Stimulated activated CD8-positive, alpha-beta memory T cell treated with anti-CD3 and anti-CD28 coated beads, Interleukin-15, amount 100 ng/mL, for 4 hours (primary cell): ENCODE results near the gene ID4.
"Not testable (repeated sequence)": the region's sequence is repeated elsewhere in the genome, so short reads cannot be mapped to it uniquely, and the experiment has no call there.

ENCODE experiments used
- DNase-seq, 2 donors: peaks; one replicate each; pipeline ENCODE4 v3.0.0-alpha.2; 2020; ENCODE audit warnings: low read depth in 2 of 2

ID4 gene

GRCh38 chr6:19833947-19834346 lies 3.2 kb upstream of the ID4 start:
- DNase-seq, result no peak

- no peak for DNase-seq
These were observed 2.3 kb upstream of the ID4 start for GRCh38 chr6:19834858-19835257.

DNA sequence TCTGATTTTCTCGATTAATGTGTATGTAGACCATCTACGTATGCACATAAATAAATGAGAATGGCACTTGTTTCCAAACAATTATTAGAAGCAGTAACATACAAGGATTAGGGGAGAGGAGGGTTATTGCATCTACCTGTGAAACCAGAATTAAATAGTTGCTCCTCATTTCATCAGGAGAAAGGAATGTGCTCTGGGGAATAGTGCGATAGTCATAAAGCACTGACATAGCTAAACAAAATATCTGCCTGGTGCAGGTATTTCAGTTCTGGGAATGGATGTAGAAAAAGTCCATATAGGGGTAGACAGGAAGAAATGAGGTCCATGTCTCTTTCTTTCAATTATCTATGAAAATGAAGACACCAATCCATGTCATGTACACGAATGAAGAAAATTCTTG lies 1.6 kb upstream of the ID4 start:
- no peak for DNase-seq

- no peak for DNase-seq
These were observed 606 bp downstream of the ID4 start for GRCh38 chr6:19837511-19838441.

GRCh38 chr6:19838442-19839236 lies 1.5 kb downstream of the ID4 start:
- no peak for DNase-seq

DNA sequence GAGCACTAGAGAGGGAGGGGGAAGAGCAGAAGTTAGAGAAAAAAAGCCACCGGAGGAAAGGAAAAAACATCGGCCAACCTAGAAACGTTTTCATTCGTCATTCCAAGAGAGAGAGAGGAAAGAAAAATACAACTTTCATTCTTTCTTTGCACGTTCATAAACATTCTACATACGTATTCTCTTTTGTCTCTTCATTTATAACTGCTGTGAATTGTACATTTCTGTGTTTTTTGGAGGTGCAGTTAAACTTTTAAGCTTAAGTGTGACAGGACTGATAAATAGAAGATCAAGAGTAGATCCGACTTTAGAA lies 2.0 kb downstream of the ID4 start:
- DNase-seq, result no peak

DNA sequence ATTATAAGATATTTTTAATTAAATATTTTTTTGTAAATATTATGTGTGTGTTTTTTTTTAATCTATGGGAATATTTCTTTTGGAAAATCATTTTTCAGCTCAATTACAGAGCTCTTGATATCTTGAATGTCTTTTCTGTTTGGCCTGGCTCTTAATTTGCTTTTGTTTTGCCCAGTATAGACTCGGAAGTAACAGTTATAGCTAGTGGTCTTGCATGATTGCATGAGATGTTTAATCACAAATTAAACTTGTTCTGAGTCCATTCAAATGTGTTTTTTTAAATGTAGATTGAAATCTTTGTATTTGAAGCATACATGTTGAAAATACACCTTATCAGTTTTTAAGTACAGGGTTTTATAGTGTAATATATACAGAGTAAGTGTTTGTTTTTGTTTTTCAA lies 2.6 kb downstream of the ID4 start:
- DNase-seq, result no peak

GRCh38 chr6:19841181-19841580 lies 4.0 kb downstream of the ID4 start:
- DNase-seq, result no peak

- DNase-seq, result no peak
These were observed 5.0 kb downstream of the ID4 start for GRCh38 chr6:19842030-19842615.

DNA sequence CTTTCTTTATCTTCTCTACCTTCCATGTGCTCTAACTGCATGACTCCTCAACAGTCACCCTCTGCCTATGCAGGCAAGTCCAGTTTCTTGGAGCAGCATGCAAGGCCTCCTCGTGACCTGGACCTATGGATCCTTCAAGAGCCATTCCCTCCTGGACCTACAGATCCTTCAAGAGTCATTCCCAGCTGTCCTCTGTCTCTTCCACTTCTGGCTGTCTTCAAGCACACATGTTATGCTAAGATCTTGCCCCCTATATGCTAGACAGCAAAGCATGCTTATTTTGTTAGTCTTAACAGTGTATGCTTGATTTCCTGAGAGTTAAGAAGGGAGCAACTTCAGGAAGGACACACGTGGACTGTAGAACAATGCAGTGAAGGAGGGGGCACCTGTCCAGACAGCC lies 7.5 kb downstream of the ID4 start:
- DNase-seq, result no peak

GRCh38 chr6:19845266-19846041 lies 8.3 kb downstream of the ID4 start:
- no peak for DNase-seq

GRCh38 chr6:19848465-19849029 lies 11.4 kb downstream of the ID4 start:
- DNase-seq, result no peak

- no peak for DNase-seq
These were observed 12.0 kb downstream of the ID4 start for GRCh38 chr6:19849196-19849595.

GRCh38 chr6:19849755-19850154 lies 12.6 kb downstream of the ID4 start:
- DNase-seq, result no peak

DNA sequence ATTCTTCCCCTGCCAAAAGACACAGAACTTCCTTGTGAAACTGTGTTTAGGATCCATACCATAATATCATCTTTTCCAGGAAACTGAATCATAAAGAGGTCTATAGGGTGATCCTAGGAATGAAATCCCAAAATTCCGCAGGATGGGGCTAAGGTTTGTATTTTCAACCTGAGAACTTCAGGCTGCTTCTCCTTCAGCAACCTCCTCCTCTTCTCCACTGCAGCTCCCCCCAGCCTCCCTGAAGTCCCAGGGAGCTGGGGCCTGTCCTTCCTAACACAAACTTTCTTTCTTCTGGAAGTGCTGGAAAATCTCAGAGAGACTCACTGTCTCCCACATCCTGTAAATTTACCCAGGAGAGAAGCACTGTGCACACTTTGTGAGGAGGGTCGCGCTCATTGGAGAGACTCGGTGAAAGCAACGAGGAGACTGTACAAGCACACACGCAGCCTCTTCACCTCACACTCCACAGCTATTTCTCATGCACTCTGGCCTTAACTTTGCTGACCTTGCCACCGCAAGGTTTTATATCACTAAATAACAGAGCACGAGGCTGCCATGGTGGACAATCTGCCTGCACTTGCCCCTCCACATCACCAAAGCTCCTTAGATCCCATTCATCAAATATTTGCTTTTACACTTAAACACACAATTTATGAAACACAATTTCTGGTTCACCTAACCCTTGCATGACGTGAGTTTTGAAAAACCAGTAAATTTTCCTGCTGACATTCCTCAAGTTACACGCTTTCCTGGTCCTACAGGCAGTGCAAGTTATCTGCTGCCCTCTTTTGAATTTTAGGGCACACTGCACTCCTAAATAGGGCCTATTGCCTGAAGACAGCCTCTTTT lies 14.3 kb downstream of the ID4 start:
- no peak for DNase-seq

GRCh38 chr6:19852090-19852457 lies 14.9 kb downstream of the ID4 start:
- DNase-seq, result no peak

DNA sequence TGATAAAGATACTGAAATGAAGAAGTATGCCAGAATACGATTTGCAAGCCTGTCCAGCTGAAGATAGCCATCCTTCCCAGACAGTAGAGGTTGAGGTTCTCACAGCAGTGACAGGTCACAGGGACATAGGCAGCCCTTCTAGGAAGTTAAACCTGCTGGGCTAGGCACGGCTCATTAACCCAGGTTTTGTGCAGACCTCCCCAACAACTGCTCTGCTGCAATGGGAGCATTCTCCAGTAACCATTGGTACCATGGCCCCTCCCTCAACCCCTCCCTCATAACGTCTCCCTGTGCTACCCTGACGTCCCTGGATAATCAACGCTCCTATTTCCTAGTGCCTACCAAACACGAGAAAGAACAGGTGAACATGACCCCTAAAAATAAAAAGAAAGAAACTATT lies 15.8 kb downstream of the ID4 start:
- DNase-seq, result no peak

DNA sequence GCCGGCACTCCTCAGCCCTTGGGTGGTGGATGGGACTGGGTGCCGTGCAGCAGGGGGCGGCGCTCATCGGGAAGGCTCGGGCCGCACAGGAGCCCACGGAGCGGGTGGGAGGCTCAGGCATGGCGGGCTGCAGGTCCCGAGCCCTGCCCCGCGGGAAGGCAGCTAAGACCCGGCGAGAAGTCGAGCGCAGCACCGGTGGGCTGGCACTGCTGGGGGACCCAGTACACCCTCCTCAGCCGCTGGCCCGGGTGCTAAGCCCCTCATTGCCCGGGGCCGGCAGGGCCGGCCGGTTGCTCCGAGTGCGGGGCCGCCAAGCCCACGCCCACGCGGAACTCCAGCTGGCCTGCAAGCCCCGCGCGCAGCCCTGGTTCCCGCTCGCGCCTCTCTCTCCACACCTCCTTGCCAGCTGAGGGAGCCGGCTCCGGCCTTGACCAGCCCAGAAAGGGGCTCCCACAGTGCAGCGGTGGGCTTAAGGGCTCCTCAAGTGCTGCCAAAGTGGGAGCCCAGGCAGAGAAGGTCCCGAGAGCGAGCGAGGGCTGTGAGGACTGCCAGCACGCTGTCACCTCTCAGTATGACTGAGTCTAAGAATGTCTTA lies 17.3 kb downstream of the ID4 start:
- not testable (repeated sequence) for DNase-seq

DNA sequence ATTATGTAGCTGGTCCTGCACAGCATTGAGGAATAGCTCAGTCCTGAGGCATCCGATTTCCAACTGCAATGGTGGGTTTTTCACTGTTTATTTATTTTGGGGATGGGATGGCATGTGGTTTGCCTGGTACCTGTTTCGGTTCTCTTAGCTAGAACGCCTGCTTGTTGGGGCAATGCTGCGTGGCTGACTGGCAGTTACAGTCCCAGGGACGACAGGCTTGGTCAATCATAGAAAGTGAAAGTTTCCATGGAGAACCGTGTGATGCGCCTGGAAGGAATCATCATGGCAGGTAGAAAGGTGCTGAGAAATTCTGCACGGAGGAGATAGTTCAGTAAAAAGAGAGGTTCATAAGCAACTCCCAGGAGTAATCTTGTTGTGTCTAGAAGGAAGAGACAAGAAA lies 18.4 kb downstream of the ID4 start:
- no peak for DNase-seq

GRCh38 chr6:19857139-19857538 lies 20.0 kb downstream of the ID4 start:
- no peak for DNase-seq
